Esophagus mucosa (tissue), 1 donor: ENCODE measurements around the gene ZFP90. TPM values are rescaled to one million over a fixed set of nuclear protein-coding genes. Genes with fewer than 3 reads are reported as not detected.
A peak's percentile ranks its signal among the peaks of the same experiment; 100 is the strongest.

Experiments
- ATAC-seq: fragments of 200-7000 bp; cut with Tn5 transposase; one replicate; pipeline ENCODE4 v1.9.1; 2020
- total RNA-seq: library from RNA; stranded (reverse); gene quantifications from one replicate; pipeline ENCODE4 v1.2.4, GENCODE V29; 2023
- donor health status: DM: yes; HTN: yes; CAD: no.

The ZFP90 gene
- total RNA-seq, 1 donor from 2014 or later: 12.0 TPM

DNA sequence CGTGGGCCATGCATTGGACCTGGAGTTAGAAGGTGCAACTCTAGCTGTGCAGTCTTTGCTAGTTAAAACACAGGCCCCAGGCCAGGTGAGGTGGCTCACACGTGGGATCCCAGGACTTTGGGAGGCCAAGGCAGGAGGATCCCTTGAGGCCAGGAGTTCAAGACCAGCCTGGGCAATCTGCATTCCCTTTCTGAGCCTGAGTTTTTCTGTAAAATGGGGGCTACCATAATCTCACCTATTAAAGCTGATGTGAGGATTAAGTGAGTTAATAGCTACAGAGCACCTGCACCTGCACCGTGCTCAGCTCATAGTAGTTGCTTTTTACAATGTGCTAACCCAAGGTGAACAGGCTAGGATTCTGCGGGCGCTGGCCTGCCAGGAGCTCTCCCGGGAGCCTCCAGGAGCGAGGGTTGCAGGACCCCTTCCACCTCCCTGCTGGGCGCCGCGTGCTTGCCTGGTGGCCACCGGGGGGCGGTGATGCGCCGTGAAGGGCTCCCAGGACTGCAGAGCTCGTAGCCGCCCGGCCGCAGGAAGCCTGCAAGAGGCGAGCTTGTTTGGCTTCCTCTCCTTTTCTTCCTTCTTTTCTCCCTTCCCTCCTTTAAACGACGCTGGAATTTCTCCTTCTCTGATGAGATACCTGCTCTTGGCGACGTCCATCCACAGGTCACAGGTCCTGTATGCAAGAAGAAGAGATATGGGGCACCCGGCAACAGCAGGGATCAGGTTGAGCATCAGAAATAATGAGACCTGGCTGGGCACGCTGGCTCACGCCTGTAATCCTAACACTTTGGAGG lies 51.3 kb downstream of the ZFP90 start:
- peak; percentile 96 for ATAC-seq

DNA sequence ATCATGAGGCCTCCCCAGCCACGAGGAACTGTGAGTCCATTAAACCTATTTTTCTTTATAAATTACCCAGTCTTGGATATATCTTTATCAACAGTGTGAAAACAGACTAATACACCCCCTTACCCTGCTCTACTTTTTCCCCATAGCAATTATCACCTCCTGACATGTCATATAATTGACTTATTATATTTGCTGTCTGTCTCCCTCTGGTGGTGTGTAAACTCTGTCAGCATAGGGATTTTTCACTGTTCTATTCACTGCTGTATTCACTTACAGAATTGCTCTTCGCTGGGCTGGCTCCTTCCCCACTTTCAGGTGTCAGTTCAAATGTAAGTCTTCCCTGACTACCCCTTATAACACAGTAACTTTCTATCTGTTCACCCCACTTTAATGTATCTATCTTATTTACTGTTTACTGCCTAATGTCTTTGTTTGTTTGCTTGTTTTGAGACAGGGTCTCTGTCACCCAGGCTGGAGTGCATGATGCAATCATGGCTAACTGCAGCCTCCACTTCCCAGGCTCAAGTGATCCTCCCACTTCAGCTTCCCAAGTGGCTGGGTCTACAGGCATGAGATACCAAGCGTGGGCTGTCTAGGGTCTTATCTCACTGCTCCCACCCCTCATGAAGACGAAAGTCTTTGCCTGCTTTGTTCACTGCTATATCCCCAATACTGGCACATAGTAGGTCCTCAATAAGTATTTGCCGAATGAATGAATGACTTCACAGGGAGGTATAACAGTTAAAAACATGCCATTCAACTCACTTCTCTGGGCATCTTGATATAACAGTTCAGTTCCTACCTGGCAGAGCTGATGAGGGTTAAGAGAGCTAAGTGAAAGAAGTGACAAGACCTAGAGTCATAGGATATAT lies 53.6 kb downstream of the ZFP90 start:
- ATAC-seq: no peak

DNA sequence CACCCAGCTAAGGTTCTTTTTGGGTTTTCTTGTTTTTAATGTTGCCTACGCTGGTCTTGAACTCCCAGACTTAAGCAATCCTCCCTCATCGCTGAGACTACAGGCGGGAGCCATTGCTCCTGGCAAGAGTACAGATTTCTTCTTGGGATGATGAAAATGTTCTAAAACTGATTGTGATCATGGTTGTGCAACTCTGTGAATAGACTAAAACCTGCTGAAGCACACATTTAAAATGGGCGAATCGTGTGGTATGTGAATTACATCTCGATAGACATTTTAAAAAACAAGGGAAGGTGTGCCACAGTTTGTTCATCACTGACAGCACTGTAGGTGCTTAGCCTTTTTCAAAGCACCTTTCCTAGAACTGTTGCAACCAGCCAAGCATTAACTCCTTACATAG lies 57.2 kb downstream of the ZFP90 start:
- peak; percentile 68 for ATAC-seq

GRCh38 chr16:68599586-68599985 lies 60.5 kb downstream of the ZFP90 start:
- no peak for ATAC-seq

GRCh38 chr16:68605746-68606145 lies 66.7 kb downstream of the ZFP90 start:
- peak; percentile 69 for ATAC-seq

- ATAC-seq: no peak
Measured at GRCh38 chr16:68607443-68607842, 68.4 kb downstream of the ZFP90 start.

DNA sequence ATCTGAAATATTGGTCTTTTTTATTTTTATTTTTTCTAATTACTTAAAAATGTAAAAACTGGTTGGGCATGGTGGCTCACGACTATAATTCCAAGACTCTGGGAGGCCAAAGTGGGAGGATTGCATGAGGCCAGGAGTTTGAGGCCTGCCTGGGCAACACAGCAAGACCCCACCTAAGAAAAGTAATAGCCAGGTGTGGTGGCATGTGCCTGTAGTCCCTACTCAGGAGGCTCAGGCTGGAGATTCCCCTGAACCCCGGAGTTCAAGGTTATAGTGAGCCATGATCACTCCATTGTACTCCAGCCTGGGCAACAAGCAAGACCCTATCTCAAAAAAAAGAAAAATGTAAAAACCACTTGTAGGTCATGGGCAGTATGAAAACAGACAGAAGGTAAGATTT lies 69.2 kb downstream of the ZFP90 start:
- ATAC-seq: no peak

DNA sequence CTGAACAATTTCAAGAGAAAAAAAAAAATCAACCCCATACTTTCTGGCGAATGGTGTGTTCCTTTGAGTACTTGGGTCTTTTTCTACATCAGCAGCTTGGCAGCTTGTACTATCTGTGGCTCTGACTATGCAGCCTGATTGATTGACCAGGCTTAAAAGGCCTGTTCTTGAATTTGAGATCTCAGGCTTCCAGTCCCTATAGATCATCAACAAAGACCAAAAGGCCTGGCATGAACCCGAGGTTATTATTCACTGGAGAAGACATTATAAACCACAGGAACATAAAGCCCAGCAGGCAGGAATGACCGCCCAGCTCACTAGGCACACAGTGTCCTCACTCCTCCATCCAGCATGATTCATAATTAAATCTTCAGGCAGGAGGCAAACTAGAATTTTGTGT lies 73.9 kb downstream of the ZFP90 start:
- no peak for ATAC-seq

DNA sequence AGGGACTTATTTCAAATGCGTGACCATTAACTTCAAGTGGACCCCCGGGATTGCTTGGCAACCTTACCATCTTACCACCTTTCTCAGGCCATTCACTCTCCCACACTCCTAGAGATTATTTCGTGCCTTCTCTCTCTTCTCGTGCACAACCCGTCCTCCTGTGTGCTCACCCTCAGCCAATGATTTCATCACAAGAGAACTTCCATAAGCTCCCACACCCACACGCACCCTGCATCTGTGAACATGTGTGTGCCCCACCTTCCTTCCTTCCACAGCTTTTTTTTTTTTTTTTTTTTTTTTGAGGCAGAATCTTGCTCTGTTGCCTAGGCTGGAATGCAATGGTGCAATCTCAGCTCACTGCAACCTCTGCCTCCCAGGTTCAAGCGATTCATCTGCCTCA lies 78.6 kb downstream of the ZFP90 start:
- ATAC-seq: peak; percentile 89

Other genes with a start within 250 kb of the ZFP90 start
- gene SLC7A6OS, start 228.3 kb upstream of the ZFP90 start, total RNA-seq: 8.1 TPM
- 14.8 TPM for gene PRMT7, start 228.3 kb upstream of the ZFP90 start, total RNA-seq
- gene SMPD3, start 90.8 kb upstream of the ZFP90 start, total RNA-seq: 0.52 TPM
- 94.1 TPM for gene CDH3, start 106.0 kb downstream of the ZFP90 start, total RNA-seq
- gene CDH1, start 198.0 kb downstream of the ZFP90 start, total RNA-seq: 334 TPM